Thyroid gland (tissue), 4 donors: ENCODE measurements around the gene NRIP3.

Experiments used
- CTCF ChIP-seq, 6 experiments: fragments of 200-600 bp in 3 of 6; fragments of 450-650 bp in 3 of 6; sonication (generic) in 3 of 6; IDR thresholded peaks; one replicate each; pipeline ENCODE4 v1.5.1; 2016 to 2019; ENCODE audit warnings: antibody characterized with exemption in 6 of 6, mild to moderate bottlenecking in 2 of 6, inconsistent platforms in 1 of 6, moderate library complexity in 1 of 6
- POLR2A ChIP-seq, 2 donors: fragments of 450-650 bp; IDR thresholded peaks; one replicate each; pipeline ENCODE4 v1.6.1; 2017; ENCODE audit warnings: antibody characterized with exemption in 2 of 2, mild to moderate bottlenecking in 2 of 2, moderate library complexity in 1 of 2

- TF ChIP-seq CTCF (IDR thresholded peaks at IDR 0.05), result no peak
- no peak for TF ChIP-seq POLR2A (IDR thresholded peaks at IDR 0.05)
Observed at GRCh38 chr11:8942518-8943066, 61.2 kb downstream of the NRIP3 start, which contains the start of gene ASCL3.
